ENCODE results near the gene SLC38A3.

SLC38A3 gene

DNA sequence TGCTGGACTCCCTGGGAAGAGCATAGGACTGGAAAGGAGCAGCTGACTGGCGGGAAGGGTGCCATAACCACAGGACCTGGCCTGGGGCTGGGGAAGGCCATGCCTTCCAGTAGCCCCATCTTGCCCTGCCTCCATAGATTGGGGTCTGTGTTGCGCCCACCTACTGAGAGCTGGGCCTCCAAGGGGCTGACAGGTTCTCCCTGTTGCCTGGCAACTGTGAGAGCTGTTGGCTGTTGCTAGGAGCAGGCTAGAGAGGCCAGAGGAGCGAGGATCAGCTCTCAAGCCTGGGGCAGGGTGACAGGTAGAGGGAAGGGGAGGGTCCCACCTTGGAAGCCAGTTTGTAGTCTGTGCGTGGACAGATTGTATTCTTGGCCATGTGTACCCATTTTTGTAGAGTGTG is 28.1 kb downstream of the SLC38A3 start:
- H3K9me3 ChIP-seq, result no peaks in the 10 kb centered on the region
- H3K4me3 ChIP-seq (ENCODE audit: low read depth in 1 of 2, low read length in 1 of 2), result no peak overlapping the region
- TF ChIP-seq CTCF (IDR thresholded peaks at IDR 0.05), result no peak
- H3K27me3 ChIP-seq, result no peaks in the 10 kb centered on the region
- H3K27ac ChIP-seq, result peak overlapping the region; percentile 39
- peaks cover 55 to 59% of the 10 kb centered on the region in 2 experiments for H3K4me1 ChIP-seq (ENCODE audit: control insufficient read depth in 1 of 2, insufficient read depth in 1 of 2, low read depth in 1 of 2, low read length in 1 of 2)
- no peaks in the 10 kb centered on the region for H3K36me3 ChIP-seq

GRCh38 chr3:50235716-50236483 is 30.8 kb downstream of the SLC38A3 start, which contains the start of gene GNAI2:
GNAI2 (plus strand) TSS chr3:50236204; CDS start chr3:50236336, 132 bp downstream.
- Histone ChIP-seq H3K4me1 (ENCODE audit: control insufficient read depth in 1 of 2, insufficient read depth in 1 of 2, low read depth in 1 of 2, low read length in 1 of 2) (peaks cover 55 to 59% of the 10 kb centered on the region in 2 experiments), H3K36me3 (peaks cover 20% of the 10 kb centered on the region), H3K4me3 (ENCODE audit: low read depth in 1 of 2, low read length in 1 of 2) (peak within 1 kb of the TSS; percentile 99 to 100), H3K9me3 (no peaks in the 10 kb centered on the region), H3K27ac (peak within 1 kb of the TSS; percentile 100), H3K27me3 (no peaks in the 10 kb centered on the region)
- TF ChIP-seq CTCF (IDR thresholded peaks at IDR 0.05), result peak; percentile 59

- Histone ChIP-seq H3K27me3 (no peaks in the 10 kb centered on the region), H3K27ac (peak overlapping the region; percentile 100), H3K9me3 (no peaks in the 10 kb centered on the region), H3K4me1 (ENCODE audit: control insufficient read depth in 1 of 2, insufficient read depth in 1 of 2, low read depth in 1 of 2, low read length in 1 of 2) (peaks cover 55 to 63% of the 10 kb centered on the region in 2 experiments), H3K36me3 (peaks cover 27% of the 10 kb centered on the region), H3K4me3 (ENCODE audit: low read depth in 1 of 2, low read length in 1 of 2) (peak overlapping the region; percentile 99 to 100)
- TF ChIP-seq CTCF (IDR thresholded peaks at IDR 0.05), result no peak
Observed at GRCh38 chr3:50236484-50237132, 31.5 kb downstream of the SLC38A3 start.

DNA sequence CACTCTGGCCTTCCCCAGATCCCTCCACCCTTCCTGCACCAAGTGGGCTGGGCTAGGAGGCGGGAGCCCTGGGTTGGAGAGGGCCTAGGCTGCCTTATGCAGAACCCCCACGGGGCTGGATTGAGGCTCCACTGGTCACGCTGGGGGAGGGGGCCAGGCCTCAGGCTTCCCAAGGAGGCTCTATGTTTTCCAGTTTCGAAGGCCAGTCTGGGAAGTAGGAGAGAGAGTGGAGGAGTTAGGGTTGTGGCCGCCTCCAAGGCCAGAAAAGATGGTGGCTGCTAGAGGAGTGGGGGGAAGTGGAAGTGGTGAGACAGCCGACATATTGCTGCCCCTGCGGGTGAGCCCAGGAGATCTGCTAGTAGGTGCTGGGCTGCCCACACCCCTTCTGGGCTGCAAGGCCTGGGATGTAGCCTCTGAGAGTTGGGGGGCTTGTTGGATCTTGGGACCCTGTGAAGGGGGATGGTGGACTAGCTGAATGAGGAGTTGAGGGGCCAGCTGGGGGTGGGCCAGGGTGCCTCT is 32.1 kb downstream of the SLC38A3 start:
- peaks cover 60 to 69% of the 10 kb centered on the region in 2 experiments for H3K4me1 ChIP-seq (ENCODE audit: control insufficient read depth in 1 of 2, insufficient read depth in 1 of 2, low read depth in 1 of 2, low read length in 1 of 2)

More for the DNA sequence above, 32.1 kb downstream of the SLC38A3 start:
- H3K27ac ChIP-seq, result peak overlapping the region; percentile 100
- H3K27me3 ChIP-seq, result no peaks in the 10 kb centered on the region
- no peak for TF ChIP-seq CTCF (IDR thresholded peaks at IDR 0.05)
- peak overlapping the region; percentile 99 to 100 for H3K4me3 ChIP-seq (ENCODE audit: low read depth in 1 of 2, low read length in 1 of 2)
- peaks cover 32% of the 10 kb centered on the region for H3K36me3 ChIP-seq
- H3K9me3 ChIP-seq, result no peaks in the 10 kb centered on the region

All from neutrophil (primary cell).